AG09319 (cell line): ENCODE measurements around the gene PCDH1.

Experiments used
- DNase-seq: peaks from one replicate; pipeline ENCODE4 v3.0.0-alpha.2; 2010; ENCODE audit warnings: low read depth; ENCODE audit errors: extremely low read depth
- CTCF ChIP-seq: IDR thresholded peaks from 2 replicates; pipeline ENCODE4 v1.5.1; 2011; ENCODE audit warnings: low read depth, mild to moderate bottlenecking, inconsistent platforms, low read length, moderate library complexity

The PCDH1 gene

GRCh38 chr5:141870871-141871270 is 7.3 kb downstream of the PCDH1 start:
- no peak for TF ChIP-seq CTCF

GRCh38 chr5:141870228-141870627 is 8.0 kb downstream of the PCDH1 start:
- no peak for DNase-seq
- no peak for TF ChIP-seq CTCF

More at GRCh38 chr5:141870871-141871270, 7.3 kb downstream of the PCDH1 start:
- no peak for DNase-seq

- TF ChIP-seq CTCF, result no peak
- no peak for DNase-seq
These were observed 8.7 kb downstream of the PCDH1 start for GRCh38 chr5:141869514-141869913.

GRCh38 chr5:141869040-141869439 is 9.2 kb downstream of the PCDH1 start:
- DNase-seq, result no peak
- TF ChIP-seq CTCF, result no peak

- DNase-seq, result no peak
- TF ChIP-seq CTCF, result no peak
These were observed 9.7 kb downstream of the PCDH1 start for GRCh38 chr5:141868541-141868940.

- TF ChIP-seq CTCF, result no peak
- no peak for DNase-seq
These were observed 10.6 kb downstream of the PCDH1 start for GRCh38 chr5:141867651-141868050.

- no peak for DNase-seq
- TF ChIP-seq CTCF, result no peak
These were observed 11.1 kb downstream of the PCDH1 start for GRCh38 chr5:141867139-141867538.
